Measurements from ENCODE around the gene PNO1. TPM values are rescaled to one million over a fixed set of nuclear protein-coding genes. Genes with fewer than 3 reads are reported as not detected.

PNO1 gene
- total RNA-seq, 3 donors from 2014 or later, result 15.4 to 29.5 (median 18.9) TPM

DNA sequence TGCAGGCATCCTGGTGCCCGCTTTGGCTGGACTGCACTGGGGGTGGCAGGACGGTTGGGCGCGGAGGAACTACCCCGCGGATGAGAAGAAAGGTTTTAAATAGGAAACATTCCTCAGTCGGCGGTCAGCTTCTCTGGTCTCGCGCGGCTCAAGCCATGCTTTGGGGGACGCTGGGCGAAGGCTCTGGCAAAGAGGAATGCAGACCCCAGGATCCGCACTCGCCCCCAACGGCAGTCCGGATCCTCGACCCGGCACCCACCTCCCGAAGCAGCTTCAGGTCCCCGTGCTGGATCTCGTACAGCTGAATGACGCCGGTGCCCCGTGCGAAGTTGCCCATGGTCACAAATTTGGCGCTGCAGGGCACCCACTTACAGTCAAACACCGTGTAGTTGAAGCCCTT is 686 bp upstream of the PNO1 start:
- Histone ChIP-seq H3K4me1 (peaks cover 0 to 25% of the 10 kb centered on the region in 2 donors), H3K27ac (peak overlapping the region; percentile 83 to 91), H3K27me3 (no peaks in the 10 kb centered on the region), H3K9me3 (no peaks in the 10 kb centered on the region), H3K36me3 (no peaks in the 10 kb centered on the region), H3K4me3 (peak overlapping the region; percentile 83 to 97 (median 83))
- intact Hi-C loops (cut with DNase I; ENCODE audit: low total_unique reads), result no loop called here
- DNase-seq (ENCODE audit: low spot score in 2 of 2), result no peak
- TF ChIP-seq POLR2A (IDR thresholded peaks at IDR 0.05) (no peak), POLR2AphosphoS5 (IDR thresholded peaks at IDR 0.05) (no peak)
- TF ChIP-seq, protein P1, sequence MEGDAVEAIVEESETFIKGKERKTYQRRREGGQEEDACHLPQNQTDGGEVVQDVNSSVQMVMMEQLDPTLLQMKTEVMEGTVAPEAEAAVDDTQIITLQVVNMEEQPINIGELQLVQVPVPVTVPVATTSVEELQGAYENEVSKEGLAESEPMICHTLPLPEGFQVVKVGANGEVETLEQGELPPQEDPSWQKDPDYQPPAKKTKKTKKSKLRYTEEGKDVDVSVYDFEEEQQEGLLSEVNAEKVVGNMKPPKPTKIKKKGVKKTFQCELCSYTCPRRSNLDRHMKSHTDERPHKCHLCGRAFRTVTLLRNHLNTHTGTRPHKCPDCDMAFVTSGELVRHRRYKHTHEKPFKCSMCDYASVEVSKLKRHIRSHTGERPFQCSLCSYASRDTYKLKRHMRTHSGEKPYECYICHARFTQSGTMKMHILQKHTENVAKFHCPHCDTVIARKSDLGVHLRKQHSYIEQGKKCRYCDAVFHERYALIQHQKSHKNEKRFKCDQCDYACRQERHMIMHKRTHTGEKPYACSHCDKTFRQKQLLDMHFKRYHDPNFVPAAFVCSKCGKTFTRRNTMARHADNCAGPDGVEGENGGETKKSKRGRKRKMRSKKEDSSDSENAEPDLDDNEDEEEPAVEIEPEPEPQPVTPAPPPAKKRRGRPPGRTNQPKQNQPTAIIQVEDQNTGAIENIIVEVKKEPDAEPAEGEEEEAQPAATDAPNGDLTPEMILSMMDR (IDR thresholded peaks at IDR 0.05), result no peak

GRCh38 chr2:68158134-68158447 is 403 bp downstream of the PNO1 start:
- H3K27ac ChIP-seq, result peak overlapping the region; percentile 83 to 91
- TF ChIP-seq POLR2AphosphoS5 (IDR thresholded peaks at IDR 0.05), result no peak
- TF ChIP-seq, protein P1 (IDR thresholded peaks at IDR 0.05), result no peak
- TF ChIP-seq POLR2A (IDR thresholded peaks at IDR 0.05), result no peak
- peak overlapping the region; percentile 83 to 97 (median 83) for H3K4me3 ChIP-seq
- intact Hi-C loops (cut with DNase I; ENCODE audit: low total_unique reads), result no loop called here
- no peaks in the 10 kb centered on the region for H3K27me3 ChIP-seq
- peaks cover 0 to 25% of the 10 kb centered on the region in 2 donors for H3K4me1 ChIP-seq
- H3K9me3 ChIP-seq, result no peaks in the 10 kb centered on the region
- no peak for DNase-seq (ENCODE audit: low spot score in 2 of 2)
- no peaks in the 10 kb centered on the region for H3K36me3 ChIP-seq

- Histone ChIP-seq H3K27ac (no peak overlapping the region), H3K9me3 (no peaks in the 10 kb centered on the region), H3K36me3 (no peaks in the 10 kb centered on the region), H3K4me1 (peaks cover 0 to 10% of the 10 kb centered on the region in 2 donors), H3K4me3 (no peak overlapping the region), H3K27me3 (no peaks in the 10 kb centered on the region)
- intact Hi-C loops (cut with DNase I; ENCODE audit: low total_unique reads), result no loop called here
- DNase-seq (ENCODE audit: low spot score in 2 of 2), result no peak
- TF ChIP-seq POLR2A (IDR thresholded peaks at IDR 0.05), result no peak
- TF ChIP-seq, protein P1 (IDR thresholded peaks at IDR 0.05), result no peak
- no peak for TF ChIP-seq POLR2AphosphoS5 (IDR thresholded peaks at IDR 0.05)
These were observed 6.0 kb downstream of the PNO1 start for GRCh38 chr2:68163641-68164040.

GRCh38 chr2:68167186-68167585 is 9.5 kb downstream of the PNO1 start:
- no peak for TF ChIP-seq POLR2A (IDR thresholded peaks at IDR 0.05)
- no peak for TF ChIP-seq POLR2AphosphoS5 (IDR thresholded peaks at IDR 0.05)
- TF ChIP-seq, protein P1 (IDR thresholded peaks at IDR 0.05), result no peak
- no peak for DNase-seq (ENCODE audit: low spot score in 2 of 2)
- H3K4me1 ChIP-seq, result no peaks in the 10 kb centered on the region
- H3K27me3 ChIP-seq, result no peaks in the 10 kb centered on the region
- H3K36me3 ChIP-seq, result no peaks in the 10 kb centered on the region
- intact Hi-C loops (cut with DNase I; ENCODE audit: low total_unique reads), result no loop called here
- H3K4me3 ChIP-seq, result no peak overlapping the region
- peak overlapping the region in 1 of 2 donors; percentile 29 for H3K27ac ChIP-seq
- no peaks in the 10 kb centered on the region for H3K9me3 ChIP-seq

GRCh38 chr2:68169308-68169707 is 11.6 kb downstream of the PNO1 start:
- DNase-seq (ENCODE audit: low spot score in 2 of 2), result no peak
- H3K4me1 ChIP-seq, result no peaks in the 10 kb centered on the region
- no peaks in the 10 kb centered on the region for H3K27me3 ChIP-seq
- no peak overlapping the region for H3K4me3 ChIP-seq
- H3K27ac ChIP-seq, result no peak overlapping the region
- intact Hi-C loops (cut with DNase I; ENCODE audit: low total_unique reads), result no loop called here
- no peaks in the 10 kb centered on the region for H3K36me3 ChIP-seq
- no peak for TF ChIP-seq POLR2A (IDR thresholded peaks at IDR 0.05)
- TF ChIP-seq, protein P1 (IDR thresholded peaks at IDR 0.05), result no peak
- TF ChIP-seq POLR2AphosphoS5 (IDR thresholded peaks at IDR 0.05), result no peak
- H3K9me3 ChIP-seq, result no peaks in the 10 kb centered on the region
